Measurements from ENCODE around the gene APBB1. TPM values are rescaled to one million over a fixed set of nuclear protein-coding genes. Genes with fewer than 3 reads are reported as not detected.

Gene APBB1
- polyA plus RNA-seq, 6 donors from 2014 or later, result 9.4 to 40.0 (median 28.0) TPM

GRCh38 chr11:6371825-6372224, 47.1 kb downstream of the APBB1 start:
- ATAC-seq (ENCODE audit: low read depth in 2 of 2) (no peak), DNase-seq (no peak)
- Mint-ChIP-seq H3K27me3 (no peaks in the 10 kb centered on the region), H3K9me3 (no peaks in the 10 kb centered on the region), H3K4me1 (peaks cover 0 to 1% (median under 1%) of the 10 kb centered on the region in 3 donors), H3K27ac (no peak overlapping the region), H3K36me3 (no peaks in the 10 kb centered on the region), H3K4me3 (no peak overlapping the region)

- H3K27me3 Mint-ChIP-seq, result no peaks in the 10 kb centered on the region
- H3K36me3 Mint-ChIP-seq, result no peaks in the 10 kb centered on the region
- no peaks in the 10 kb centered on the region for H3K9me3 Mint-ChIP-seq
- no peaks in the 10 kb centered on the region for H3K4me1 Mint-ChIP-seq
- no peak for ATAC-seq (ENCODE audit: low read depth in 2 of 2)
- no peak for DNase-seq
- H3K4me3 Mint-ChIP-seq, result no peak overlapping the region
- no peak overlapping the region for H3K27ac Mint-ChIP-seq
Measured at GRCh38 chr11:6365659-6366058, 53.2 kb downstream of the APBB1 start.

GRCh38 chr11:6362873-6363678, 55.8 kb downstream of the APBB1 start:
- H3K4me3 Mint-ChIP-seq, result no peak overlapping the region
- H3K4me1 Mint-ChIP-seq, result no peaks in the 10 kb centered on the region
- DNase-seq (peak; percentile 34), ATAC-seq (ENCODE audit: low read depth in 2 of 2) (peak; percentile 55 to 83)
- H3K27me3 Mint-ChIP-seq, result no peaks in the 10 kb centered on the region
- H3K27ac Mint-ChIP-seq, result no peak overlapping the region
- no peaks in the 10 kb centered on the region for H3K36me3 Mint-ChIP-seq
- no peaks in the 10 kb centered on the region for H3K9me3 Mint-ChIP-seq

- no peak overlapping the region for H3K27ac Mint-ChIP-seq
- no peaks in the 10 kb centered on the region for H3K9me3 Mint-ChIP-seq
- ATAC-seq (ENCODE audit: low read depth in 2 of 2) (no peak), DNase-seq (no peak)
- no peaks in the 10 kb centered on the region for H3K27me3 Mint-ChIP-seq
- H3K4me3 Mint-ChIP-seq, result no peak overlapping the region
- H3K4me1 Mint-ChIP-seq, result no peaks in the 10 kb centered on the region
- no peaks in the 10 kb centered on the region for H3K36me3 Mint-ChIP-seq
Measured at GRCh38 chr11:6362185-6362872, 56.6 kb downstream of the APBB1 start.

GRCh38 chr11:6360183-6360582, 58.7 kb downstream of the APBB1 start:
- ATAC-seq (ENCODE audit: low read depth in 2 of 2), result no peak
- no peaks in the 10 kb centered on the region for H3K27me3 Mint-ChIP-seq
- H3K36me3 Mint-ChIP-seq, result no peaks in the 10 kb centered on the region

GRCh38 chr11:6357222-6357621, 61.7 kb downstream of the APBB1 start:
- H3K27ac Mint-ChIP-seq, result no peak overlapping the region
- peaks cover 0 to 9% (median 5%) of the 10 kb centered on the region in 3 donors for H3K27me3 Mint-ChIP-seq
- DNase-seq, result no peak
- H3K4me1 Mint-ChIP-seq, result peaks cover 2 to 7% (median 4%) of the 10 kb centered on the region in 3 donors
- H3K9me3 Mint-ChIP-seq, result no peaks in the 10 kb centered on the region
- no peak for ATAC-seq (ENCODE audit: low read depth in 2 of 2)
- no peak overlapping the region for H3K4me3 Mint-ChIP-seq
- H3K36me3 Mint-ChIP-seq, result no peaks in the 10 kb centered on the region

More at GRCh38 chr11:6360183-6360582, 58.7 kb downstream of the APBB1 start:
- no peak for DNase-seq
- no peak overlapping the region for H3K27ac Mint-ChIP-seq
- H3K4me1 Mint-ChIP-seq, result no peaks in the 10 kb centered on the region
- no peak overlapping the region for H3K4me3 Mint-ChIP-seq
- no peaks in the 10 kb centered on the region for H3K9me3 Mint-ChIP-seq

- Mint-ChIP-seq H3K9me3 (no peaks in the 10 kb centered on the region), H3K27ac (peak overlapping the region in 1 of 6 donors; percentile 43), H3K27me3 (peaks cover 0 to 11% (median 9%) of the 10 kb centered on the region in 3 donors), H3K36me3 (no peaks in the 10 kb centered on the region), H3K4me3 (no peak overlapping the region), H3K4me1 (peaks cover 2 to 7% (median 4%) of the 10 kb centered on the region in 3 donors)
- ATAC-seq (ENCODE audit: low read depth in 2 of 2), result no peak
- no peak for DNase-seq
Measured at GRCh38 chr11:6356503-6357055, 62.3 kb downstream of the APBB1 start.

GRCh38 chr11:6354651-6355485, 64.0 kb downstream of the APBB1 start:
- no peak overlapping the region for H3K4me3 Mint-ChIP-seq
- ATAC-seq (ENCODE audit: low read depth in 2 of 2) (no peak), DNase-seq (no peak)
- H3K27ac Mint-ChIP-seq, result peak overlapping the region in 1 of 6 donors; percentile 12
- H3K27me3 Mint-ChIP-seq, result peaks cover 0 to 12% (median 9%) of the 10 kb centered on the region in 3 donors
- H3K36me3 Mint-ChIP-seq, result no peaks in the 10 kb centered on the region
- H3K4me1 Mint-ChIP-seq, result peaks cover 2 to 7% (median 4%) of the 10 kb centered on the region in 3 donors
- H3K9me3 Mint-ChIP-seq, result no peaks in the 10 kb centered on the region

- peaks cover 2 to 7% (median 4%) of the 10 kb centered on the region in 3 donors for H3K4me1 Mint-ChIP-seq
- peaks cover 0 to 12% (median 9%) of the 10 kb centered on the region in 3 donors for H3K27me3 Mint-ChIP-seq
- H3K9me3 Mint-ChIP-seq, result no peaks in the 10 kb centered on the region
- H3K27ac Mint-ChIP-seq, result peak overlapping the region in 2 of 6 donors; percentile 69 to 74
- peak overlapping the region in 1 of 8 donors; percentile 7 for H3K4me3 Mint-ChIP-seq
- H3K36me3 Mint-ChIP-seq, result no peaks in the 10 kb centered on the region
- DNase-seq (peak; percentile 37), ATAC-seq (ENCODE audit: low read depth in 2 of 2) (peak; percentile 58 to 71)
Measured at GRCh38 chr11:6353367-6353987, 65.4 kb downstream of the APBB1 start.

- H3K4me1 Mint-ChIP-seq, result peaks cover 2 to 7% (median 4%) of the 10 kb centered on the region in 3 donors
- no peaks in the 10 kb centered on the region for H3K36me3 Mint-ChIP-seq
- H3K4me3 Mint-ChIP-seq, result no peak overlapping the region
- no peaks in the 10 kb centered on the region for H3K9me3 Mint-ChIP-seq
- ATAC-seq (ENCODE audit: low read depth in 2 of 2) (no peak), DNase-seq (no peak)
- peaks cover 0 to 20% (median 15%) of the 10 kb centered on the region in 3 donors for H3K27me3 Mint-ChIP-seq
- no peak overlapping the region for H3K27ac Mint-ChIP-seq
Measured at GRCh38 chr11:6351782-6352382, 67.0 kb downstream of the APBB1 start.

- peaks cover 2 to 7% (median 4%) of the 10 kb centered on the region in 3 donors for H3K4me1 Mint-ChIP-seq
- DNase-seq (no peak), ATAC-seq (ENCODE audit: low read depth in 2 of 2) (no peak)
- H3K27me3 Mint-ChIP-seq, result peaks cover 4 to 23% (median 21%) of the 10 kb centered on the region in 3 donors
- H3K27ac Mint-ChIP-seq, result no peak overlapping the region
- H3K9me3 Mint-ChIP-seq, result no peaks in the 10 kb centered on the region
- no peak overlapping the region for H3K4me3 Mint-ChIP-seq
- H3K36me3 Mint-ChIP-seq, result no peaks in the 10 kb centered on the region
Measured at GRCh38 chr11:6350486-6350885, 68.4 kb downstream of the APBB1 start.

GRCh38 chr11:6350043-6350442, 68.9 kb downstream of the APBB1 start:
- no peak for DNase-seq
- H3K9me3 Mint-ChIP-seq, result no peaks in the 10 kb centered on the region
- peak overlapping the region in 1 of 6 donors; percentile 12 for H3K27ac Mint-ChIP-seq
- ATAC-seq (ENCODE audit: low read depth in 2 of 2), result no peak
- H3K4me3 Mint-ChIP-seq, result no peak overlapping the region
- H3K27me3 Mint-ChIP-seq, result peaks cover 7 to 27% (median 24%) of the 10 kb centered on the region in 3 donors
- H3K4me1 Mint-ChIP-seq, result peaks cover 2 to 7% (median 4%) of the 10 kb centered on the region in 3 donors
- no peaks in the 10 kb centered on the region for H3K36me3 Mint-ChIP-seq

All from naive B cell (primary cell).